Body of pancreas (tissue), 4 donors: ENCODE data around the gene RASL11A. TPM values are rescaled to one million over a fixed set of nuclear protein-coding genes. Genes with fewer than 3 reads are reported as not detected.
"Not testable (repeated sequence)": the region's sequence is repeated elsewhere in the genome, so short reads cannot be mapped to it uniquely, and the experiment has no call there.

Experiments used
- ATAC-seq: fragments of 150-250 bp; one replicate; pipeline ENCODE4 v1.9.1; 2016
- DNase-seq, 4 donors: peaks; one replicate each; pipeline ENCODE4 v3.0.0-alpha.2; 2019
- H3K27ac ChIP-seq, 4 donors: fragments of 200-600 bp; sonication (generic); 1 replicate in 3 of 4; 2 replicates in 1 of 4; pipeline versions ENCODE4 v1.5.1 to v1.6.1; 2016 to 2019; ENCODE audit warnings: mild to moderate bottlenecking in 1 of 4, mixed read lengths in 1 of 4, moderate library complexity in 1 of 4
- H3K27me3 ChIP-seq, 2 donors: fragments of 200-600 bp; sonication (generic); one replicate each; pipeline ENCODE4 v1.6.0; 2016; ENCODE audit warnings: mild to moderate bottlenecking in 1 of 2
- H3K36me3 ChIP-seq, 2 donors: fragments of 200-600 bp; sonication (generic); replicated peaks in 1 of 2; 2 replicates each; pipeline ENCODE4 v1.5.1; 2016; ENCODE audit warnings: low read depth in 2 of 2; ENCODE audit not compliant: insufficient read depth in 1 of 2
- H3K4me1 ChIP-seq: fragments of 200-600 bp; sonication (generic); one replicate; pipeline ENCODE4 v1.6.0; 2016
- H3K4me3 ChIP-seq, 2 donors: fragments of 200-600 bp; sonication (generic); 1 replicate in 1 of 2; 2 replicates in 1 of 2; pipeline ENCODE4 v1.5.1; 2016 to 2019
- H3K9me3 ChIP-seq, 3 donors: fragments of 200-600 bp; sonication (generic); 1 replicate in 2 of 3; 2 replicates in 1 of 3; pipeline ENCODE4 v1.5.1; 2016
- CTCF ChIP-seq, 7 experiments: fragments of 450-650 bp in 4 of 7; fragments of 200-600 bp in 3 of 7; sonication (generic) in 3 of 7; IDR thresholded peaks; one replicate each; pipeline ENCODE4 v1.5.1; 2016 to 2019; ENCODE audit warnings: antibody characterized with exemption in 7 of 7
- POLR2A ChIP-seq, 3 donors: fragments of 450-650 bp; IDR thresholded peaks; one replicate each; pipeline ENCODE4 v1.6.1; 2016; ENCODE audit warnings: antibody characterized with exemption in 3 of 3, mild to moderate bottlenecking in 2 of 3
- WGBS, 2 donors: methylation state at CpG; one replicate each; pipeline ENCODE4 v1.1.5; 2017; 5-methylcytosine and 5-hydroxymethylcytosine counted together
- intact Hi-C: fragments of 100-400 bp; cut with DNase I; formaldehyde crosslinking; loops from one replicate; pipeline ENCODE4 v1.15.1; 2023
- total RNA-seq, 2 donors: library from RNA; depleted of rRNA; stranded (reverse); fragments of >200 nt; gene quantifications; one replicate each; pipeline ENCODE4 v1.1.0, GENCODE V29; 2016

RASL11A gene
- total RNA-seq, 2 donors from 2014 or later: 1.3 to 6.5 TPM

GRCh38 chr13:27289011-27289665 is 18.5 kb downstream of the RASL11A start:
- TF ChIP-seq POLR2A (IDR thresholded peaks at IDR 0.05): no peak
- TF ChIP-seq CTCF (IDR thresholded peaks at IDR 0.05): no peak
- Histone ChIP-seq H3K27ac (no peak overlapping the region), H3K36me3 (no peaks in the 10 kb centered on the region), H3K4me3 (no peak overlapping the region), H3K9me3 (no peaks in the 10 kb centered on the region), H3K27me3 (no peaks in the 10 kb centered on the region), H3K4me1 (no peaks in the 10 kb centered on the region)
- WGBS, 2 donors: 30 to 66% methylated on average over 2 of the region's 2 CpGs
- intact Hi-C loops: no loop called here
- ATAC-seq (no peak), DNase-seq (no peak)

DNA sequence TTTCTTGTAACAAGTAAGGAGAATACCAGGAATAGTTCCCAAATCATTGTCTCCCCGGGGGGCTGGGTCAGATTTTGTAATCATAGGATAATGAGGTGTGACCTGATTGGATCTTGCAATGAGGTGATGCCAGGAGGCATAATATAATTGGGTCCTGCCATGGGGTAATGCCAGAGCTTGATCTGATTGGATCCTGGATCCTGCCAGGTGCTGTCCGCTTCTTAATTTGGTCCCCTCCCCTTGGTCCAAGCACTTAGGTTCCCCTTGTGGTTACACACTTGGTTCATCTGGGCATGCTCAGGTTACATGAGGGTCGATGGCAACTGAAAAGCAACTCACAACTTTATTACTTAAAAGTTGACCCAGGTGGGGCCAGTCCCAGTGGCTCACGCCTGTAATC is 20.1 kb downstream of the RASL11A start:
- H3K4me1 ChIP-seq: no peaks in the 10 kb centered on the region
- H3K36me3 ChIP-seq: no peaks in the 10 kb centered on the region
- TF ChIP-seq CTCF (IDR thresholded peaks at IDR 0.05): no peak
- TF ChIP-seq POLR2A (IDR thresholded peaks at IDR 0.05): no peak
- intact Hi-C loops: no loop called here
- H3K4me3 ChIP-seq: no peak overlapping the region
- ATAC-seq: no peak
- no peak overlapping the region for H3K27ac ChIP-seq
- 78 to 80% methylated on average over 3 to 4 of the region's 4 CpGs for WGBS, 2 donors
- no peaks in the 10 kb centered on the region for H3K9me3 ChIP-seq
- no peaks in the 10 kb centered on the region for H3K27me3 ChIP-seq
- no peak for DNase-seq

- H3K27ac ChIP-seq, ATAC-seq, H3K4me3 ChIP-seq, intact Hi-C loops, H3K4me1 ChIP-seq, H3K9me3 ChIP-seq, DNase-seq, H3K27me3 ChIP-seq, H3K36me3 ChIP-seq: not testable (repeated sequence)
- WGBS, 2 donors: 87 to 91% methylated on average over 8 of the region's 8 CpGs
Observed at GRCh38 chr13:27291967-27292366, 21.3 kb downstream of the RASL11A start.

DNA sequence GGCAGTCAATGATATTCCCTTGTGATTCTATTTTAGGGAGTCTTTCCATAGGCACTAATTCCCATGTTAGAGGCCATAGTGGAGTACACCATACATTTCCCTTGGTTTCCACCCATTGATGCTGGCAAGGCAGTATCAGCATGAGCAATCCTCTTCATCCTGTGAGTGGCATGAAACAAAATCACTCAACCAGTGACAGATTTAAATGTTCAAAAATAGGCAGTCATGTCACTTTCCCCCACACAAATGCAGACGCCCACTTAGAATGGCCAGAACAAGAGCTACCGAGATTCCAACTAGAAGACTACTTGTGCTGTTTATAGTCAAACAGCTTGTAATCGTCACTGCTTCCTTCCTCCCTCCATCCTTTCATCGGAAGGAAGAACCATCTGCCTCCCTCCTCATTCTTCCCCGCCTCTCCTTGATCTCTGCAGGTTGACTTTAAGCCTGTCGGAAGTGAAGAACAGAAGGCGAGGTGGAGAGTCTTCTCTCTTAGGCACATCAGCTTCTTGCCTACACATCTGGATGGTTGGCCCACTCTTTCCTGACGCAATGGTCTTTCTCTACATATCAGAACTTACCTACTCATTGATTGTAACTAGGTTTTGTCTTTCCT is 22.6 kb downstream of the RASL11A start:
- no peaks in the 10 kb centered on the region for H3K4me1 ChIP-seq
- no peak for TF ChIP-seq CTCF (IDR thresholded peaks at IDR 0.05)
- no peak for TF ChIP-seq POLR2A (IDR thresholded peaks at IDR 0.05)
- no peaks in the 10 kb centered on the region for H3K9me3 ChIP-seq
- H3K27ac ChIP-seq: no peak overlapping the region
- H3K36me3 ChIP-seq: no peaks in the 10 kb centered on the region
- ATAC-seq (no peak), DNase-seq (no peak)
- intact Hi-C loops: no loop called here
- no peaks in the 10 kb centered on the region for H3K27me3 ChIP-seq
- 63 to 76% methylated on average over 8 of the region's 8 CpGs for WGBS, 2 donors
- H3K4me3 ChIP-seq: no peak overlapping the region

DNA sequence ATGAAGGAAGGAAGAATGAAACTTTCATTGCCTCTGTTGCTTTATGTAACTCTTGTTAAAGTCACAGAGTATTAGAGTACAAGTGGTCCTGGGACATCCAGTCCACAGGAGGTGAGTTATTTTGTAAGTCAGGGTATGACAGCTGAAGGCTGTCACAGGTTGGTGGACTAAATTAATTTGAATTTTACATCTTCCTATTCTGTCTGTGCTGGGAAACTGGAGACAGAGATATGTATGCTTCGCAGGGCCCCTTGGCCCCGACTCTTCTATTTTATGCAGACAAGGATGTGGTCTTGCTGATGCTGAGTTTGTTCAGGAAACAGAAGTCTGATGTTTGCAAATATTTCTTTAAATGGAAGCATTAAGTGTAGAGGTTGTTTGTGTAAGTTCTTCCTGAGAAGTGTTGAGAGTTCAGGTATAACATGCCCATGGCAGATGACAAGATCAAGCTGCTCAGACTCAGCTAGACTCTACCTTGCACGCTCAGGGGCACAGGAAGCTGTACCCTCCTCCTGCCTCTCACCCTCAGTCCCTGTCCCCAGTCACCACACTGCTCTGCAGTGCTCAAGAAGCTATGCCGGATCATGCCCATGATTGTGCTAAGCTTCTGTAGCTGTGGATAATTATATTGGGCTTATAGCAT is 23.4 kb downstream of the RASL11A start:
- WGBS, 2 donors: 63 to 67% methylated on average over 4 of the region's 4 CpGs
- no peak overlapping the region for H3K27ac ChIP-seq
- ATAC-seq: no peak
- H3K9me3 ChIP-seq: no peaks in the 10 kb centered on the region
- intact Hi-C loops: no loop called here
- TF ChIP-seq POLR2A (IDR thresholded peaks at IDR 0.05) (no peak), CTCF (IDR thresholded peaks at IDR 0.05) (no peak)
- H3K4me1 ChIP-seq: no peaks in the 10 kb centered on the region
- no peak overlapping the region for H3K4me3 ChIP-seq
- no peaks in the 10 kb centered on the region for H3K27me3 ChIP-seq
- no peak for DNase-seq
- no peaks in the 10 kb centered on the region for H3K36me3 ChIP-seq
